Pancreas (tissue), 10 donors: ENCODE data around the gene SHC1. TPM values are rescaled to one million over a fixed set of nuclear protein-coding genes. Genes with fewer than 3 reads are reported as not detected.
A peak's percentile ranks its signal among the peaks of the same experiment; 100 is the strongest.

Experiments used
- ATAC-seq, 4 donors: fragments of 200-7000 bp; cut with Tn5 transposase; one replicate each; pipeline versions ENCODE4 v1.8.0 to v1.9.1; 2020; ENCODE audit warnings: mild to moderate bottlenecking in 4 of 4, moderate library complexity in 4 of 4
- DNase-seq, 6 donors: peaks; one replicate each; pipeline ENCODE4 v3.0.0-alpha.2; 2020
- FAIRE-seq: peaks from 2 replicates; lab custom pipeline; 2012; peaks lifted over from hg19 to GRCh38; lab: Jason Lieb, UNC
- H3K27ac ChIP-seq, 4 donors: fragments of 200-600 bp; sonication (generic); 1 replicate in 3 of 4; 2 replicates in 1 of 4; pipeline versions ENCODE4 v1.5.0 to v1.8.0; 2020
- H3K27me3 ChIP-seq, 4 donors: fragments of 200-600 bp; one replicate each; pipeline ENCODE4 v1.8.0; 2021
- H3K36me3 ChIP-seq, 3 donors: fragments of 200-600 bp; sonication (generic) in 1 of 3; one replicate each; pipeline versions ENCODE4 v1.5.0 to v1.8.0; 2020 to 2021
- H3K4me1 ChIP-seq, 3 donors: fragments of 200-600 bp; one replicate each; pipeline ENCODE4 v1.8.0; 2021
- H3K4me3 ChIP-seq, 4 donors: fragments of 200-600 bp; sonication (generic) in 2 of 4; one replicate each; pipeline versions ENCODE4 v1.5.0 to v1.8.0; 2020 to 2021
- H3K9me3 ChIP-seq, 4 donors: fragments of 200-600 bp; one replicate each; pipeline ENCODE4 v1.8.0; 2021
- WGBS, 2 donors: extraction: QIAGEN DNeasy Blood & Tissue Kit; methylation state at CpG; one replicate each; pipeline ENCODE4 v1.1.7; 2013; 5-methylcytosine and 5-hydroxymethylcytosine counted together
- intact Hi-C, 3 donors: fragments of 100-400 bp; cut with DNase I; formaldehyde crosslinking; loops; one replicate each; pipeline versions ENCODE4 v1.11.1 to v1.14.2; 2022
- polyA plus RNA-seq, 2 donors: library from polyadenylated mRNA; stranded (reverse); fragments of 200-250 nt; gene quantifications; one replicate each; pipeline ENCODE4 v1.2.3, GENCODE V29; 2013
- total RNA-seq, 6 donors: library from RNA; stranded (reverse); fragmentation: NEBNext Ultra II Directional in 4 of 6; extraction: Animal tissue kit (Norgen Biotek cat#: 25700) in 4 of 6; gene quantifications; one replicate each; pipeline versions ENCODE4 v1.2.1 to v1.2.4, GENCODE V29; 2021 to 2023
- TF ChIP-seq, protein P1 (sequence below), 4 donors: fragments of 200-600 bp; sonication (generic) in 3 of 4; IDR thresholded peaks; one replicate each; pipeline versions ENCODE4 v1.5.0 to v1.8.0; 2021; ENCODE audit warnings: antibody characterized with exemption in 4 of 4
- donor health status: healthy with polysubstance abuse.
- donor health status: DM: no; HTN: no; CAD: no; lungs with moderate emphysema.
- donor health status: DM: no; HTN: no; CAD: no.
- donor health status: control.
- donor health status: control.
- donor health status: Bipolar disorder and iron deficiency.
- donor health status: DM: yes; HTN: yes; CAD: no.
- donor health status: DM: no; HTN: no; CAD: no.
- donor health status: DM: no; HTN: no; CAD: no.
- donor health status: DM: yes; HTN: yes; CAD: no.

The SHC1 gene
- total and polyA plus RNA-seq, 8 donors, result 32.3 to 53.4 (median 40.7) TPM

DNA sequence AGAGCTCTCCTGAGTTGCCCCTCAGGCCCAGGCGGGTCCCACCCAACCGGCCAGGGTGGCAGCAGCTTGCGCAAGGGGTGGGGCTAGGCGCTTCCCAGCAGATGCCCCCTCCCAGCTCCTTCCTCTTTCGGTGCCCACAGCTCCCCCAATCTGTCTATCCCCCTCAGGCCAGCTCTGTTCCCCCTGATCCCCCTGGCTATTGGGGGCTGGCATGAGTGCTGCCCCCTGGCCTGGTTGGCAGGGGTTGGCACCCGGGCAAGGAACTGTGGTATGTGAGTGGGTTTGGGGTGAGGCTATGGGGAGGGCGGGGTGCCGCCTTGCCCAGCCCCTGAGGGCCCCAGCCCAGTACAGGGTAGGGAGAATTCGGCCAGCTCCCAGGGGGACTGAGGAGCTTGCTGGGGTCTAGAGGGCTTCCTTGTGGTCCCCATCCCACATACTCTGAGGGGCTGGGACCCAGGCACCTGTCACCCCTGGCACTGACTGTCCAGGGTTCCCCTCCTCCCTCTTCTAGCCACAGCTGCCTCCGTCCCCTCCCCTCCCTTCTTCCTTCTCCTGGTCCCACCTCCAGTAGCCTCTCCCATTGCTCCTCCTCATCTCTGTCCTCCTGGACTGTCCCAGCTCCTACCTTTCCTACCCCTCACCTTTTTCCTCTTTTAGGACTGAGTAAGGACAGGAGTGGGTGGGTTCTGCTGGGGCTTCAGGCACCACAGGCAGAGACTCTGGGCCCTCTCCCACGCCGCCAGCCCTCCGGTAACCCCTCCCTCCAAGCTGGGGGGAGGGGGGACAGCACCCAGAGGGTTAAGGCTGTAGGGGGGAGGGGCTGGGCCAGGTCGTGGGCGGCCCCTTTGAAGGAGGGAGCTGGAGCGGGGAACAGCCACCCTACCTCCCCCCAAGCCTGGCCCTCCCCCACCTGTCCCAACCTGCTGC, 37.7 kb upstream of the SHC1 start:
- H3K4me3 ChIP-seq, result peak overlapping the region in 2 of 4 donors; percentile 13 to 23
- H3K36me3 ChIP-seq, result no peaks in the 10 kb centered on the region
- H3K27ac ChIP-seq, result peak overlapping the region; percentile 22 to 51 (median 43)
- H3K4me1 ChIP-seq, result peaks cover 32 to 58% (median 34%) of the 10 kb centered on the region in 3 donors
- ATAC-seq (no peak), FAIRE-seq (no peak), DNase-seq (peak in 1 of 6 donors; percentile 54)
- no peaks in the 10 kb centered on the region for H3K27me3 ChIP-seq
- 53 to 59% methylated on average over 16 of the region's 16 CpGs for WGBS, 2 donors
- TF ChIP-seq, protein P1, sequence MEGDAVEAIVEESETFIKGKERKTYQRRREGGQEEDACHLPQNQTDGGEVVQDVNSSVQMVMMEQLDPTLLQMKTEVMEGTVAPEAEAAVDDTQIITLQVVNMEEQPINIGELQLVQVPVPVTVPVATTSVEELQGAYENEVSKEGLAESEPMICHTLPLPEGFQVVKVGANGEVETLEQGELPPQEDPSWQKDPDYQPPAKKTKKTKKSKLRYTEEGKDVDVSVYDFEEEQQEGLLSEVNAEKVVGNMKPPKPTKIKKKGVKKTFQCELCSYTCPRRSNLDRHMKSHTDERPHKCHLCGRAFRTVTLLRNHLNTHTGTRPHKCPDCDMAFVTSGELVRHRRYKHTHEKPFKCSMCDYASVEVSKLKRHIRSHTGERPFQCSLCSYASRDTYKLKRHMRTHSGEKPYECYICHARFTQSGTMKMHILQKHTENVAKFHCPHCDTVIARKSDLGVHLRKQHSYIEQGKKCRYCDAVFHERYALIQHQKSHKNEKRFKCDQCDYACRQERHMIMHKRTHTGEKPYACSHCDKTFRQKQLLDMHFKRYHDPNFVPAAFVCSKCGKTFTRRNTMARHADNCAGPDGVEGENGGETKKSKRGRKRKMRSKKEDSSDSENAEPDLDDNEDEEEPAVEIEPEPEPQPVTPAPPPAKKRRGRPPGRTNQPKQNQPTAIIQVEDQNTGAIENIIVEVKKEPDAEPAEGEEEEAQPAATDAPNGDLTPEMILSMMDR (IDR thresholded peaks at IDR 0.05), result no peak
- intact Hi-C loops, result no loop called here
- no peaks in the 10 kb centered on the region for H3K9me3 ChIP-seq

DNA sequence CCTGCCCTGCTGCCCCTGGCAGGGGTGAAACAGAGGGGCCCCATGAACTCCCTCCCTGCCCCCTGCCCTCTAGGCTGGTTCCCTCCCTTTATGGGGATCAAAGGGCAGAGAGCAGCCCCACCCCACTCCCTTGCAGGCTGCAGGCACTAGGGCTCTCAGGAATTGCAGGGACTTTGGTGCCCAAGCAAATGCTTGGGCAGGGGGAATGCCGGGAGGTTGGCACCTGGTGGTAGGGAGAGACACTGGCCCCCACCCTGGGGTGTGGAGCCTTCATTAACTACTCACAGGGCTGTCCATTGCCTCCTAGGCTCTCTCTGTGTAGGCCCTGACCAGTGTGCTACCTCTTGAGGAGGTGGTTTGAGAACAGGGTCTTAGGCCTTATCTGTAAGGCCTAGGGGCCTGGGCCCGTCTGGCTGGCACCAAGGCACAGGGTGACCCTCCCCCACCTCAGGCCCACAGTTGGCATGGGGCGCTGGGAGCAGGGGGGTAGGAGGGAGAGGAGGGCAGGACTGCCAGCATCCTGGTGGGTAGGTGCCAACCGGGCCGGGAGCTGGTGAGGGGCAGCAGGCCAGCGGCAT, 36.8 kb upstream of the SHC1 start:
- Histone ChIP-seq H3K4me1 (peaks cover 32 to 58% (median 34%) of the 10 kb centered on the region in 3 donors), H3K36me3 (no peaks in the 10 kb centered on the region), H3K4me3 (peak overlapping the region in 2 of 4 donors; percentile 13 to 23), H3K27ac (peak overlapping the region in 3 of 4 donors; percentile 39 to 47 (median 42)), H3K9me3 (no peaks in the 10 kb centered on the region), H3K27me3 (no peaks in the 10 kb centered on the region)
- no peak for FAIRE-seq
- ATAC-seq, result peak in 3 of 4 donors; percentile 8 to 31 (median 17)
- TF ChIP-seq, protein P1 (IDR thresholded peaks at IDR 0.05), result no peak
- DNase-seq, result peak in 5 of 6 donors; percentile 68 to 91 (median 78)
- intact Hi-C loops, result no loop called here
- WGBS, 2 donors, result 13% methylated on average over 4 to 6 of the region's 6 CpGs

DNA sequence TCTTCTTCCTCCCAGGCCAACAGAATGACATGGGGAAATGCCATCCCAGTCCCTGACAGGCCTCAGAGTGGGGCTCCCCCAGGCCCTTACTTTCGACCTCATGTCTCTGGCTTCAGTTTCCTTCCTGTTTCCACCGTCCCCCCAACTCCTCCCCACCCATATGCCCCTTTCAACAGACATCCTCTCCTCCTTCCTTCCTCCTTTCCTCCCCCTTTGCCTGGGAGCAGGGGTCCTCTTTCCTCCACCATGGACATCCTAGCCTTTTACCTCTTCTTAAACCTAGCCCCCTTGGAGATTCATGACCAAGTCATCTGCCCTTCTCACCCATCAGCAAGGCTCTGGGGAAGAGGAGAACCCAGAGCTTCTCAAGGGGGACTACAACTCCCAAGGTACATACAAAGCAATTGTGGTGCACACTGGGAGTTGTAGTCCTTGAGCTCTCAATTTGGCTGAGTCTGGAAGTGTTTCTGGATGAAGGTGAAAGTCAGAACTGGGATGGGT, 36.1 kb upstream of the SHC1 start:
- FAIRE-seq (no peak), ATAC-seq (no peak), DNase-seq (no peak)
- no peaks in the 10 kb centered on the region for H3K27me3 ChIP-seq
- no peaks in the 10 kb centered on the region for H3K36me3 ChIP-seq
- TF ChIP-seq, protein P1 (IDR thresholded peaks at IDR 0.05), result no peak
- no peak overlapping the region for H3K4me3 ChIP-seq
- H3K27ac ChIP-seq, result peak overlapping the region in 3 of 4 donors; percentile 87 to 98 (median 97)
- H3K9me3 ChIP-seq, result no peaks in the 10 kb centered on the region
- WGBS, 2 donors, result 42 to 51% methylated on average over 2 of the region's 2 CpGs
- H3K4me1 ChIP-seq, result peaks cover 25 to 52% (median 34%) of the 10 kb centered on the region in 3 donors
- intact Hi-C loops, result no loop called here

DNA sequence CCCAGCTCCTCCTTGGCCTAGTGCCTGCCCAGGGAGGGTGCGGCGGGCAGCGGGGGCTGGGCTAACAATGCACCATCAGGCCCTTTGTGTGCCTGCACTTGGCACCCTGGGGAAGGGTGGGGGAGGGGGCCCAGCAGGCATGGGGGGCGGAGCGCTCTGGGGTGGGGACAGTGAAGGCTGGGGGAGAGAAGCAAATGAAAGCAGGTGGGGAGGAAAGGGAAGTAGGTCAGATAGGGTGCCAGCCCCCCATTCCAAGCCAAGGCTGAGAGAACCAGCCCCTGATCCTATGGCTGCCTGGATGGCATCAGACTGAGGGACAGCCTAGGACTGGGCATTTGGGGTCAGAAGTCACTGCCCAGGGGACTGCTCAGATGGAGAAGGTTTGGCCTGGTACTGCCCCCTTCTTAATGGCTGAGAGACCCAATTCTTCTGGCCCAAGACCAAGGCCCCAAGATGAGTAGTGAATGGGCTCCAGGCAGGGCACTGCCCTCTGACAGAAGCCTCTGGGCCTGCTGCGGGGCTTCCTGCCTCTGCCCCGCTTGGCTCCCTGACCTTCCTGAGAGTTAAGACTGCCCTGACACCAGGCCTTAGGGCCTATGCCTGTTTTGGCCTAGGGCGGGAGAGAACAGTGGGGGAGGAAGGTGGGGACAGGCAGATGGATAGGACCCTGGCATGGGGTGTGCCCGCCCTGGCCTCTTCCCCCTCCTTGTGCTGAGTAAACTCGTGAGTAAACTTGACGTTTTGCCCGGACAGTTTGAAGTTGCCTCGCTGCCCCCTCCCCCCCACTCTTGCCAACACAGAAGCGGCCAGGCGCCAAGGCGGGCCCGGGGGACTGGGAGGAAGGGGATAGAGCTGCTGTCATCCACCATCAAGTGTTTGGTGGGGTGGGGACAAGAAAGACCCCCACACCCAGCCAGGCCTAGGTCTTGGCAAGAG, 34.8 kb upstream of the SHC1 start:
- Histone ChIP-seq H3K4me3 (peak overlapping the region in 3 of 4 donors; percentile 58 to 87 (median 67)), H3K36me3 (no peaks in the 10 kb centered on the region), H3K27me3 (no peaks in the 10 kb centered on the region), H3K4me1 (peaks cover 21 to 43% (median 30%) of the 10 kb centered on the region in 3 donors), H3K9me3 (no peaks in the 10 kb centered on the region), H3K27ac (peak overlapping the region; percentile 80 to 98 (median 92))
- intact Hi-C loops, result no loop called here
- ATAC-seq (peak; percentile 1 to 8 (median 4)), DNase-seq (peak; percentile 79 to 91 (median 82)), FAIRE-seq (no peak)
- WGBS, 2 donors, result 10 to 14% methylated on average over 17 of the region's 17 CpGs
- TF ChIP-seq, protein P1 (IDR thresholded peaks at IDR 0.05), result no peak
